ENCODE results near the gene THADA. TPM values are rescaled to one million over a fixed set of nuclear protein-coding genes. Genes with fewer than 3 reads are reported as not detected.
"Not testable (repeated sequence)": the region's sequence is repeated elsewhere in the genome, so short reads cannot be mapped to it uniquely, and the experiment has no call there.

Gene THADA
- total RNA-seq, 1 experiment from 2014 or later, result 27.5 TPM

- Mint-ChIP-seq H3K36me3 (peaks cover 53% of the 10 kb centered on the region), H3K4me3 (no peak overlapping the region), H3K27ac (no peak overlapping the region), H3K27me3 (ENCODE audit: low read depth) (no peaks in the 10 kb centered on the region), H3K9me3 (peaks cover 22% of the 10 kb centered on the region), H3K4me1 (no peaks in the 10 kb centered on the region)
- DNase-seq (ENCODE audit: low spot score) (no peak), ATAC-seq (no peak)
- ChIA-PET POLR2A (no interaction called here), CTCF (no interaction called here)
- TF ChIP-seq NFYB (CRISPR knock-in tag; conservative IDR thresholded peaks at IDR 0.05; ENCODE audit: low read depth) (no peak), RORB (CRISPR knock-in tag; IDR thresholded peaks at IDR 0.05) (no peak)
- TF ChIP-seq, protein P1, sequence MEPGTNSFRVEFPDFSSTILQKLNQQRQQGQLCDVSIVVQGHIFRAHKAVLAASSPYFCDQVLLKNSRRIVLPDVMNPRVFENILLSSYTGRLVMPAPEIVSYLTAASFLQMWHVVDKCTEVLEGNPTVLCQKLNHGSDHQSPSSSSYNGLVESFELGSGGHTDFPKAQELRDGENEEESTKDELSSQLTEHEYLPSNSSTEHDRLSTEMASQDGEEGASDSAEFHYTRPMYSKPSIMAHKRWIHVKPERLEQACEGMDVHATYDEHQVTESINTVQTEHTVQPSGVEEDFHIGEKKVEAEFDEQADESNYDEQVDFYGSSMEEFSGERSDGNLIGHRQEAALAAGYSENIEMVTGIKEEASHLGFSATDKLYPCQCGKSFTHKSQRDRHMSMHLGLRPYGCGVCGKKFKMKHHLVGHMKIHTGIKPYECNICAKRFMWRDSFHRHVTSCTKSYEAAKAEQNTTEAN (CRISPR knock-in tag; IDR thresholded peaks at IDR 0.05), result no peak
These were observed 42.4 kb downstream of the THADA start for GRCh38 chr2:43553341-43553855.

- Mint-ChIP-seq H3K27me3 (ENCODE audit: low read depth) (no peaks in the 10 kb centered on the region; the same call in 1 of the 2 replicates), H3K4me1 (no peaks in the 10 kb centered on the region), H3K4me3 (no peak overlapping the region), H3K9me3 (peaks cover 30% of the 10 kb centered on the region), H3K27ac (no peak overlapping the region), H3K36me3 (peaks cover 64% of the 10 kb centered on the region)
- ChIA-PET POLR2A (no interaction called here), CTCF (interaction anchor here (0.7 kb wide), 1 partner anchor 732 kb away, joined by 3 read pairs; no protein-coding TSS in a partner anchor)
- TF ChIP-seq GRHL2 (CRISPR knock-in tag; IDR thresholded peaks at IDR 0.05; ENCODE audit: insufficient replicate concordance, severe bottlenecking) (no peak), GABPB1 (CRISPR knock-in tag; IDR thresholded peaks at IDR 0.05) (no peak), PRDM15 (CRISPR knock-in tag; IDR thresholded peaks at IDR 0.05) (no peak), ATF2 (CRISPR knock-in tag; IDR thresholded peaks at IDR 0.05; ENCODE audit: borderline replicate concordance, low read depth) (no peak), SOX15 (CRISPR knock-in tag; IDR thresholded peaks at IDR 0.05) (no peak), SMAD3 (CRISPR knock-in tag; IDR thresholded peaks at IDR 0.05; ENCODE audit: borderline replicate concordance) (no peak), NR3C1 (CRISPR knock-in tag; conservative IDR thresholded peaks at IDR 0.05; ENCODE audit: low read depth) (no peak), ATF1 (CRISPR knock-in tag; IDR thresholded peaks at IDR 0.05) (no peak), FOXJ3 (CRISPR knock-in tag; IDR thresholded peaks at IDR 0.05; ENCODE audit: borderline replicate concordance) (no peak), CREB1 (CRISPR knock-in tag; IDR thresholded peaks at IDR 0.05) (no peak)
- TF ChIP-seq, protein P1 (CRISPR knock-in tag; IDR thresholded peaks at IDR 0.05), result no peak
- DNase-seq (ENCODE audit: low spot score) (no peak), ATAC-seq (no peak)
These were observed 43.8 kb downstream of the THADA start for GRCh38 chr2:43551990-43552389.

DNA sequence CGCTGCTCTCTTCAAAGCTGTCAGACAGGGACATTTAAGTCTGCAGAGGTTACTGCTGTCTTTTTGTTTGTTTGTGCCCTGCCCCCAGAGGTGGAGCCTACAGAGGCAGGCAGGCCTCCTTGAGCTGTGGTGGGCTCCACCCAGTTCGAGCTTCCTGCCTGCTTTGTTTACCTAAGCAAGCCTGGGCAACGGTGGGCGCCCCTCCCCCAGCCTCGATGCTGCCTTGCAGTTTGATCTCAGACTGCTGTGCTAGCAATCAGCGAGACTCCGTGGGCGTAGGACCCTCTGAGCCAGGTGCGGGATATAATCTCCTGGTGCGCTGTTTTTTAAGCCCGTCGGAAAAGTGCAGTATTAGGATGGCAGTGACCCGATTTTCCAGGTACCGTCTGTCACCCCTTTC, 47.5 kb downstream of the THADA start:
- POLR2A ChIA-PET; H3K27ac Mint-ChIP-seq; CTCF ChIA-PET; ATAC-seq; H3K27me3 Mint-ChIP-seq (ENCODE audit: low read depth); H3K4me1 Mint-ChIP-seq; DNase-seq (ENCODE audit: low spot score); H3K4me3 Mint-ChIP-seq: not testable (repeated sequence)
- Mint-ChIP-seq H3K36me3 (peaks cover 61% of the 10 kb centered on the region), H3K9me3 (peaks cover 30% of the 10 kb centered on the region)
